Lower leg skin (tissue), 4 donors: ENCODE data around the gene UCP3. TPM values are rescaled to one million over a fixed set of nuclear protein-coding genes. Genes with fewer than 3 reads are reported as not detected.

Experiments
- DNase-seq, 2 donors: peaks; one replicate each; pipeline ENCODE4 v3.0.0-alpha.2; 2019; ENCODE audit warnings: low spot score in 2 of 2
- H3K4me3 ChIP-seq: fragments of 200-600 bp; sonication (generic); 2 replicates; pipeline ENCODE4 v1.5.1; 2017; ENCODE audit warnings: mild to moderate bottlenecking, low read depth; ENCODE audit not compliant: poor library complexity, severe bottlenecking
- POLR2A ChIP-seq, 2 donors: fragments of 450-650 bp; IDR thresholded peaks; one replicate each; pipeline ENCODE4 v1.6.1; 2016 to 2017; ENCODE audit warnings: antibody characterized with exemption in 2 of 2, mild to moderate bottlenecking in 1 of 2, moderate library complexity in 1 of 2
- WGBS, 2 donors: methylation state at CpG; one replicate each; pipeline ENCODE4 v1.1.5; 2018; 5-methylcytosine and 5-hydroxymethylcytosine counted together
- intact Hi-C: fragments of 100-400 bp; cut with DNase I; formaldehyde crosslinking; loops from one replicate; pipeline ENCODE4 v1.15.0; 2023; ENCODE audit warnings: low total_unique reads
- total RNA-seq, 4 donors: library from RNA; depleted of rRNA; stranded (reverse); fragments of >200 nt; gene quantifications; one replicate each; pipeline ENCODE4 v1.1.0, GENCODE V29; 2016
- TF ChIP-seq, protein P1 (sequence below), 3 donors: fragments of 450-650 bp; IDR thresholded peaks; one replicate each; pipeline ENCODE4 v1.5.1; 2016; ENCODE audit warnings: antibody characterized with exemption in 3 of 3, mild to moderate bottlenecking in 3 of 3, moderate library complexity in 2 of 3

Gene UCP3
- total RNA-seq, 4 donors from 2014 or later, result 0.68 to 6.4 (median 3.6) TPM

DNA sequence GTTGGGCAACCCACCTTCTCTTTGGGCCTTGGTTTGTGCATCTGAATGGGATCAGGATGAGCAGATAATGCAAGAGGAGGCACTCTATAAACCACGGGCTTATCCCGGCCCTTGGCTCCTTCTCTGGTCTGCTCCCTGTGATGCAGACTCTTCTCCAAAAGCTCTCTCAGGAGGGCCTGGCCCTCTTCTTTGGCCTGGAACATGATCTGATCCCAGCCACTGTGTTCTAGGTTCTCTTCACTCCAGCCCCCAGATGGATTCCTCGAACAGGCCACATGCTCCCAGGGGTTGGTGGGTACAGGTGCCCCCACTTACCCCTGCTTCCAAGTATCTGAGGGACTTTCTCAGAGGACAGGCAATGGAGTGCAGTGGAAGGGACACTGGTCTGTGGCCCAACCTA is 8.7 kb upstream of the UCP3 start:
- peak in 1 of 2 donors; percentile 77 for DNase-seq
- H3K4me3 ChIP-seq, result no peak overlapping the region
- WGBS, 2 donors, result 72 to 98% methylated on average over 2 to 3 of the region's 3 CpGs
- TF ChIP-seq, protein P1, sequence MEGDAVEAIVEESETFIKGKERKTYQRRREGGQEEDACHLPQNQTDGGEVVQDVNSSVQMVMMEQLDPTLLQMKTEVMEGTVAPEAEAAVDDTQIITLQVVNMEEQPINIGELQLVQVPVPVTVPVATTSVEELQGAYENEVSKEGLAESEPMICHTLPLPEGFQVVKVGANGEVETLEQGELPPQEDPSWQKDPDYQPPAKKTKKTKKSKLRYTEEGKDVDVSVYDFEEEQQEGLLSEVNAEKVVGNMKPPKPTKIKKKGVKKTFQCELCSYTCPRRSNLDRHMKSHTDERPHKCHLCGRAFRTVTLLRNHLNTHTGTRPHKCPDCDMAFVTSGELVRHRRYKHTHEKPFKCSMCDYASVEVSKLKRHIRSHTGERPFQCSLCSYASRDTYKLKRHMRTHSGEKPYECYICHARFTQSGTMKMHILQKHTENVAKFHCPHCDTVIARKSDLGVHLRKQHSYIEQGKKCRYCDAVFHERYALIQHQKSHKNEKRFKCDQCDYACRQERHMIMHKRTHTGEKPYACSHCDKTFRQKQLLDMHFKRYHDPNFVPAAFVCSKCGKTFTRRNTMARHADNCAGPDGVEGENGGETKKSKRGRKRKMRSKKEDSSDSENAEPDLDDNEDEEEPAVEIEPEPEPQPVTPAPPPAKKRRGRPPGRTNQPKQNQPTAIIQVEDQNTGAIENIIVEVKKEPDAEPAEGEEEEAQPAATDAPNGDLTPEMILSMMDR (IDR thresholded peaks at IDR 0.05), result no peak
- no peak for TF ChIP-seq POLR2A (IDR thresholded peaks at IDR 0.05)
- intact Hi-C loops, result no loop called here

DNA sequence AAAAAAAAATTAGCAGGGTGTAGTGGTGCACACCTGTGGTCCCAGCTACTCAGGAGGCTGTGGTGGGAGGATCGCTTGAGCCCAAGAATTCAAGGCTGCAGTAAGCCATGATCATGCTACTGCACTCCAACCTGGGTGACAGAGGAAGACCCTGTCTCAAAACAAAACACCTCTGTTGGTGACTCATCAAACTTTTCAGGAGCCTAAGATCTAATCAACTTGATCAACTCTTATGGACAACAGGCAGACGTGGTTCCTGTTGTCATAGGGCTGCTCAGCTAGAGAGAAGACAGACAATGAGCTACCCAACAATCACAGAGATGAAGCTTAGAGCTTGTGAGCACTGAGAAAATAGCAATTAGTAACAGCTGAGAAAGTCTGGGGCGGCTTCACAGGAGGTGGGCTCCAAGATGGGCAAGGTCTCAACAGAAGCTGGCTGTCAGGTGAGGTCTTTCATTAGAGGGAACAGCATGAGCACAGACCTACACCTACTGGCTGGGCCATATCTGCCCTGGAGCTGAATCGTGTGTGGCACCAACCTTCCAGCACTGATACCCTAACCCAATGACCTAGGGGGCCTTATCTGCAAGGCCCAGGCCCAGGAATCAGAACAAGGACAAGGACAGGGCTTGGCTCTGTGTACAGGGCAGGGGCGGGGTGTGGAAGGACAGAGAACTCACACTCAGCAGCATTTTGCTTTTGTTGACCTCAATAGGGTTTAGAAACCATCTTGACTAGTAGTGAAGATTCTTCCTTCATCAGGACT is 7.2 kb upstream of the UCP3 start:
- no peak overlapping the region for H3K4me3 ChIP-seq
- 92 to 97% methylated on average over 5 of the region's 5 CpGs for WGBS, 2 donors
- no peak for DNase-seq
- TF ChIP-seq, protein P1 (IDR thresholded peaks at IDR 0.05), result no peak
- TF ChIP-seq POLR2A (IDR thresholded peaks at IDR 0.05), result no peak
- intact Hi-C loops, result no loop called here

DNA sequence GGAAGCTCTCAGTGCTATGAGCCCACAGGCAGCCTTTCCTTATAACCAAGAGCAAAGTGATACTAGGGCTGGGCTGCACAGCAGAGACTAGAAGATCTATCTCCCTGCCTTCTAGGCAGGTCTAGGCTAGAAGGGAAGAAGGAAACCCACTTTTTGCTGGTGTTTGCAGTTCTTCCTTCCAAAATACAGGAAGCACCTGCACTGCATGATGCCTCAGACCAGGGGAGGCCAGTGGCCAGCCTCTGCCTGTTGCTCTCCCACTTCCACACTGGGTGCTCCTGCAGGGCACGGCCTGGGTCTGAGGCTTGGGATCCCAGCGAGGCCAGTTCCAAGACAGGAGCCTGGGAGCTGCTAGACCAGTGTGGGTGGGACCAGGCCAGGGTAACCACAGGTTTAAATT is 6.0 kb upstream of the UCP3 start:
- TF ChIP-seq, protein P1 (IDR thresholded peaks at IDR 0.05), result no peak
- no peak for TF ChIP-seq POLR2A (IDR thresholded peaks at IDR 0.05)
- WGBS, 2 donors, result 70 to 91% methylated on average over 2 of the region's 2 CpGs
- no peak for DNase-seq
- intact Hi-C loops, result no loop called here
- no peak overlapping the region for H3K4me3 ChIP-seq

DNA sequence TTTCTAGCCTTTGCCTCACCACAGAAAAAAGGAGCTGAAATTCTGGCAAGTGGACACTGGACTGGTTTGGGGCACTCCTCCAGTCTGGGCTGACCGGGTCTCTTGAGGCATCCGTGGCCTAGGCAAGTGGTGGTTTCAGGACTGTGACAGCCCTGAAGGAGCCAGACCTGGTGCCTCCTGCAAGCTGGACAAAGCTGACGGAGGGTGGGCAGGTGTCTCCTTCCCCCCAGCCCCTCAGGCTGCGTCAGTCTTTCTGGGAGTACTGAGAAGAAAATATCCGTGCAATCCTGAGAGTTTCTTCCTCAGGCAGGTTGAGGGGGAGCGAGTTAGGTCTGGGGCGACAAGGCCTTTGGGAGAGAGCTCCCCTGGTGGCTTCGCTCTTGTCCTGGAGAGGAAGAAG is 4.3 kb upstream of the UCP3 start:
- no peak overlapping the region for H3K4me3 ChIP-seq
- peak in 1 of 2 donors; percentile 76 for DNase-seq
- no peak for TF ChIP-seq POLR2A (IDR thresholded peaks at IDR 0.05)
- TF ChIP-seq, protein P1 (IDR thresholded peaks at IDR 0.05), result no peak
- 92 to 96% methylated on average over 8 of the region's 8 CpGs for WGBS, 2 donors
- intact Hi-C loops, result no loop called here

DNA sequence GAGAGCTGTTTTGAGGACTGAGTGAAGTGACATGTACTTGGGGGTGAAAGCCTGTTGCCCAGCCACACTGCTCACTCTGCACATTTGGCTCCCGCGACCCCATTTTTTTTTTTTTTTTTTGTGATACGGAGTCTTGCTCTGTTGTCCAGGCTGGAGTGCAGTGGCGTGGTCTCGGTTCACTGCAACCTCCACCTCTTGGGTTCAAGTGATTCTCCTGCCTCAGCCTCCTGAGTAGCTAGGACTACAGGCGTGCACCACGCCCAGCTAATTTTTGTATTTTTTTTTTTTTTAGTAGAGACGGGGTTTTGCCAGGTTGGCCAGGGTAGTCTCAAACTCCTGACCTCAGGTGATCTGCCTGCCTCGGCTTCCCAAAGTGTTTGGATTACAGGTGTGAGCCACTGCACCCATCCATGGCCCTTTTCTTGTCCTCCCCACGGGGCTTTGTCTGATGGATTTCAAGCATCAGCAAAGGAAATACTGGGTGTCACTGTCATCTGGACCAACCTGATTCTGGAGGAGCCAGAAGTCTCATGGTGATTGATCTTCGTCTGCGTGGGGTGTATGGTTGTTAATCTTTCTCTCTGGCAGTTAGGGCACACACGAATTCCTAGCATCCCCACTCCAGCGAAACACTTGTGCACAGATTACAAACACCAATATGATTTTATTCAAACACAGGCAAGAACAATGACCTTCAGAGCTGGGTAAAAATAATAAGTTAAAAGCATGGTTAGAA is 3.4 kb upstream of the UCP3 start:
- WGBS, 2 donors, result 87 to 92% methylated on average over 14 of the region's 14 CpGs
- peak in 1 of 2 donors; percentile 48 for DNase-seq
- no peak overlapping the region for H3K4me3 ChIP-seq
- TF ChIP-seq, protein P1 (IDR thresholded peaks at IDR 0.05), result no peak
- intact Hi-C loops, result no loop called here
